Activated CD4-positive, alpha-beta T cell treated with anti-CD3 and anti-CD28 coated beads, Interleukin-2, amount 50 U/mL, for 1 hour (primary cell): ENCODE results near the gene REELD1.

Experiments
- DNase-seq: peaks from one replicate; pipeline ENCODE4 v3.0.0-alpha.2; 2020

Gene REELD1

DNA sequence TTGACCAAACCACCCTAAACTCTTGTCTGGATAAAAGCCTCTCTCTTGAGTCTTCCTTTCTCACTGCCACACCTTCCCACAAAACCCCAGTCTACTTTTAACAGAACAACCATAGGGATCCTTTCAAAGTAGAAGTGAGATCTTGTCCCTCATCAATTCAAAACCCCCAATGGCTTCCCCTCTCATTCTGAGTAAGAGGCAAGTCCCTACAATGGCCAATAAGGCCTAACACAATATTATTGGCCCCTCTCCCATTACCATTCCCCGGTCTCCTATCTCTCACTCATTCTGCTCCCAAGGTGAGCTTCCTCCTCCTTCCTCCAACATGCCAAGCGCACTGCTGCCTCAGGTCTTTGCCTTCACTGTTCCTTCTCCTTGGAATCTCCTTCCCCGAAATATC, 57.1 kb downstream of the REELD1 start:
- no peak for DNase-seq

DNA sequence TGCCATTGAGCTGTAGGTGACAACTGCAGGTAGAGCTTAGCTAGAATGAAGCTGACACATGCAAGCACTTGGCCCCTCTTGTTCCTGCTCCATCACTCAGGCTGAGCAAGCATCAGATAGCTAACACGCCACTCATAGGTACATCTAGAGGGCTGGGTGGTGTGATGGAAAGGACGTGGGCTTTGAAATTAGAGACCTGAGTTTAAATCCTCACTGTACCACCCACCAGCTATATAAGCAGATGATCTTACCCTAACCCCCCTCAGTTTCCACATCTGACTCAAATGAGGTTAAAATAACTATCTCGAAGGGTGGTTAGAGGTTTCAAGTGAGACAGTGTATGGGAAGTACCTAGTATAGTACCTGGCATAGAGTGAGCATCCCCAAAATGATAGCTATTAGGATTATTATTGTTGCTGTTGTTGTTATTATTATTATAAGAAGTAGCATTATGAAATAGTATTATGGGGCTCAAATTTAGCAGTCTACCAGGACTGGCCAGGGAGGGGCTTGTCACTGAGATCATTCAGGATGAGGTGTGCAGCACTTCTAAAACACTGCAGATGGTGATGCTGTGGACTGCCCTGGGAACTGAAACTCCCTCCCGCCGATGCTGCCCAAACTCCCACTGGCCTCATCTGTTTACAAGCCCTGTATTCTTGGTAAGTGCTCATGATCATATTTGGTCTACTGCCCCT, 59.0 kb downstream of the REELD1 start:
- no peak for DNase-seq

- no peak for DNase-seq
Observed at GRCh38 chr4:146274774-146275173, 60.4 kb downstream of the REELD1 start.

DNA sequence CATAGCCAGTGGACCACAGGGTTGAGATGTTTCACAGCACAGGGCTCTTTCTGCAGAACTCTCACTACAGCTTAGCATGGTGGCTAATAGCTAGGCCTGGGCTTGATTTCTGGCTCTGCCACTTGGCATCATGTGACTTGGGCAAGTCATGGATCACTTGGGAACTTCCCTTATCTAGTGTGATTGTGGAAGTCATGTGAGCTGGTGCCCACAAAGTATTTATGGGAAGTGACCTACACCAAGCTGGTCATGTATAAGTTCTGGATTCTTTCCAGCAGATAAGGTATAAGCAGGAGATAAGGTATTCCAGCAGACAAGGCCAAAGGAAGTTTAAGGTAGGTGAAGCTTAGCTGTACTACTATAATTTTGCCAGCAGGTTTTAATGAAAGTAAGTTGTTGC, 61.0 kb downstream of the REELD1 start:
- no peak for DNase-seq

DNA sequence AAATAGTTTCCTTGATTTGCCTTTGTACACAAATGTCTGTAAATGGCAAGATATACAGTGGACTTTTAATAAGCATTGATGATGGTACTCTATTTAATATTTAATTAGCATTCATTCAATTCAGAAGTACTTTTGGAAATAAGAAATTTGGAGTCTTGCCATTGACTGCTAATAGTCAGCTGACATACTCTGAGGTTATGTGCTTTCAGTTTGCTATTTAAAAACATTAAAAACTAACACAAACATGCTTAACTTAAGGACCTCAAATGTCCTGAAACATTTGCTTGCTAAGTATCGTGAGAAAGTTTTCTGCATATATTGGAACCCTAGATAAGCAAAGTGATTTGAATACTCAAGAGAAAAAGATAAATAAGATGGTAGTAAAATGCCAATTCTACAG, 64.6 kb downstream of the REELD1 start:
- DNase-seq = no peak
